Endothelial cell of umbilical vein (primary cell): ENCODE results near the gene SFMBT1. TPM values are rescaled to one million over a fixed set of nuclear protein-coding genes. Genes with fewer than 3 reads are reported as not detected.

Experiments used
- BruUV-seq: library from RNA; stranded (reverse); fragments of 400-500 nt; replicated peaks from 2 replicates; lab custom pipeline; 2021; lab: Mats Ljungman, UMichigan
- CTCF ChIA-PET: fragments of 300-600, 350-600 bp; sonication (Branson Sonifier 250); formaldehyde crosslinking; loops from one replicate; lab custom pipeline; 2021; ENCODE audit warnings: antibody characterized with exemption, inconsistent platforms; lab: Charles Lee
- POLR2A ChIA-PET: fragments of 300-600, 350-600 bp; sonication (Branson Sonifier 250); formaldehyde crosslinking; loops from one replicate; lab custom pipeline; 2021; ENCODE audit warnings: antibody characterized with exemption, inconsistent platforms; lab: Charles Lee
- DNase-seq: peaks from one replicate; pipeline ENCODE4 v3.0.0-alpha.2; 2011; ENCODE audit warnings: low read depth, low spot score
- FAIRE-seq: peaks from 2 replicates; lab custom pipeline; 2011; peaks lifted over from hg19 to GRCh38; lab: Jason Lieb, UNC
- H2AFZ ChIP-seq: 2 replicates; pipeline ENCODE4 v1.6.0; 2012; ENCODE audit warnings: low read depth, low read length, control low read depth, inconsistent platforms
- H3K27ac ChIP-seq: 2 replicates; pipeline ENCODE4 v1.5.1; 2011; ENCODE audit warnings: low read depth, mild to moderate bottlenecking, control low read depth, low read length, moderate library complexity; ENCODE audit not compliant: insufficient read depth
- H3K27me3 ChIP-seq, 2 experiments: 2 replicates each; pipeline versions ENCODE4 v1.6.0 to v1.6.1; 2011; ENCODE audit warnings: low read length in 2 of 2, mixed read lengths in 1 of 2; ENCODE audit not compliant: control insufficient read depth in 2 of 2, insufficient read depth in 2 of 2
- H3K36me3 ChIP-seq, 2 experiments: 2 replicates in 1 of 2; 3 replicates in 1 of 2; pipeline ENCODE4 v1.5.1; 2011; ENCODE audit warnings: low read length in 2 of 2, mild to moderate bottlenecking in 1 of 2, moderate library complexity in 1 of 2; ENCODE audit not compliant: control insufficient read depth in 2 of 2, insufficient read depth in 2 of 2; ENCODE audit errors: extremely low read depth in 1 of 2
- H3K4me1 ChIP-seq: 3 replicates; pipeline ENCODE4 v1.5.1; 2011; ENCODE audit warnings: mild to moderate bottlenecking, low read length; ENCODE audit not compliant: control insufficient read depth, insufficient read depth; ENCODE audit errors: extremely low read depth
- H3K4me2 ChIP-seq: 2 replicates; pipeline ENCODE4 v1.6.1; 2011; ENCODE audit warnings: low read length, control low read depth, mixed read lengths; ENCODE audit not compliant: insufficient read depth
- H3K4me3 ChIP-seq, 3 experiments: fragments of 200-600 bp in 1 of 3; sonication (generic), shearing (Covaris generic) in 1 of 3; replicated peaks in 1 of 3; 2 replicates each; pipeline ENCODE4 v1.5.1; 2011 to 2016; ENCODE audit warnings: control low read depth in 3 of 3, low read length in 3 of 3, mild to moderate bottlenecking in 2 of 3, inconsistent platforms in 1 of 3, low read depth in 1 of 3, moderate library complexity in 1 of 3; ENCODE audit not compliant: insufficient read depth in 1 of 3
- H3K79me2 ChIP-seq: 2 replicates; pipeline ENCODE4 v1.6.0; 2012; ENCODE audit warnings: low read length, inconsistent platforms; ENCODE audit not compliant: control insufficient read depth, insufficient read depth
- H3K9ac ChIP-seq: replicated peaks from 2 replicates; pipeline ENCODE3; 2011; ENCODE audit warnings: low read length, control low read depth; ENCODE audit not compliant: insufficient read depth; ENCODE audit errors: extremely low read depth
- H3K9me1 ChIP-seq: replicated peaks from 3 replicates; pipeline ENCODE4 v1.6.0; 2011; ENCODE audit warnings: mild to moderate bottlenecking, low read length; ENCODE audit not compliant: control insufficient read depth, insufficient read depth; ENCODE audit errors: extremely low read depth
- H3K9me3 ChIP-seq: replicated peaks from 2 replicates; pipeline ENCODE4 v1.5.1; 2012; ENCODE audit warnings: low read length, inconsistent platforms; ENCODE audit not compliant: control insufficient read depth, insufficient read depth
- H4K20me1 ChIP-seq: replicated peaks from 2 replicates; pipeline ENCODE3; 2011; ENCODE audit warnings: mild to moderate bottlenecking, low read length; ENCODE audit not compliant: control insufficient read depth, insufficient read depth; ENCODE audit errors: extremely low read depth
- EZH2 ChIP-seq: IDR thresholded peaks from 2 replicates; pipeline ENCODE4 v1.6.1; 2012; ENCODE audit warnings: borderline replicate concordance, low read depth, mild to moderate bottlenecking, moderate library complexity, low read length, inconsistent platforms; ENCODE audit not compliant: severe bottlenecking
- FOS ChIP-seq: IDR thresholded peaks from 2 replicates; pipeline ENCODE4 v1.6.1; 2011; ENCODE audit warnings: mild to moderate bottlenecking, low read length, moderate library complexity, borderline replicate concordance; ENCODE audit not compliant: insufficient read depth
- GATA2 ChIP-seq: IDR thresholded peaks from 2 replicates; pipeline ENCODE4 v1.7.0; 2011; ENCODE audit warnings: low read depth, mild to moderate bottlenecking, moderate library complexity, mixed read lengths, low read length; ENCODE audit not compliant: insufficient read length, insufficient read depth
- JUN ChIP-seq: IDR thresholded peaks from 2 replicates; pipeline ENCODE4 v1.6.1; 2011; ENCODE audit warnings: borderline replicate concordance, low read depth; ENCODE audit not compliant: insufficient read length, insufficient read depth
- MYC ChIP-seq: IDR thresholded peaks from one replicate; pipeline ENCODE4 v1.6.1; 2011; ENCODE audit warnings: mild to moderate bottlenecking, low read depth, low read length
- POLR2A ChIP-seq: IDR thresholded peaks from 2 replicates; pipeline ENCODE4 v1.6.1; 2012; ENCODE audit warnings: low read depth, mild to moderate bottlenecking, control low read depth, low read length
- POLR2AphosphoS5 ChIP-seq: IDR thresholded peaks from 2 replicates; pipeline ENCODE4 v1.6.1; 2012; ENCODE audit warnings: low read depth, mild to moderate bottlenecking, control low read depth, low read length, moderate library complexity; ENCODE audit not compliant: insufficient read depth
- dilution Hi-C: fragments of 300-500 bp; cut with MboI; formaldehyde crosslinking; loops from one replicate; pipeline ENCODE4 v1.15.0; 2019; ENCODE audit warnings: low sequenced_read_pairs; ENCODE audit not compliant: extremely low pct_ligation_motif_present
- intact Hi-C: fragments of 100-400 bp; cut with micrococcal nuclease; formaldehyde crosslinking; loops from one replicate; pipeline ENCODE4 v1.10.0; 2022
- polyA plus RNA-seq, 4 experiments: library from polyadenylated mRNA; depleted of rRNA in 3 of 4; stranded (reverse) in 3 of 4; unstranded in 1 of 4; fragments of >200 nt; gene quantifications; 2 replicates each; pipeline versions ENCODE4 v1.2.1 to v1.2.3, GENCODE V29; 2011 to 2012; ENCODE audit warnings: missing spikeins in 1 of 4
- total RNA-seq: library from RNA; stranded (reverse); gene quantifications from 2 replicates; pipeline ENCODE4 v1.2.3, GENCODE V29; 2021
- TF ChIP-seq, protein P1 (sequence below), 2 donors: IDR thresholded peaks; 1 replicate in 1 of 2; 2 replicates in 1 of 2; pipeline ENCODE4 v1.5.1; 2011; ENCODE audit warnings: low read length in 2 of 2, mild to moderate bottlenecking in 2 of 2, moderate library complexity in 2 of 2, control low read depth in 1 of 2, inconsistent platforms in 1 of 2, low read depth in 1 of 2; ENCODE audit not compliant: insufficient read depth in 1 of 2; ENCODE audit errors: extremely low read depth in 1 of 2
- TF ChIP-seq, protein P2 (sequence below): IDR thresholded peaks from 2 replicates; pipeline ENCODE4 v1.6.1; 2011; ENCODE audit not compliant: insufficient read depth, insufficient read length

Gene SFMBT1
- total and polyA plus RNA-seq, 2 donors (not counting 3 experiments of a cell fraction or from before 2014, with no cell fraction given): 1.8 to 6.0 TPM

DNA sequence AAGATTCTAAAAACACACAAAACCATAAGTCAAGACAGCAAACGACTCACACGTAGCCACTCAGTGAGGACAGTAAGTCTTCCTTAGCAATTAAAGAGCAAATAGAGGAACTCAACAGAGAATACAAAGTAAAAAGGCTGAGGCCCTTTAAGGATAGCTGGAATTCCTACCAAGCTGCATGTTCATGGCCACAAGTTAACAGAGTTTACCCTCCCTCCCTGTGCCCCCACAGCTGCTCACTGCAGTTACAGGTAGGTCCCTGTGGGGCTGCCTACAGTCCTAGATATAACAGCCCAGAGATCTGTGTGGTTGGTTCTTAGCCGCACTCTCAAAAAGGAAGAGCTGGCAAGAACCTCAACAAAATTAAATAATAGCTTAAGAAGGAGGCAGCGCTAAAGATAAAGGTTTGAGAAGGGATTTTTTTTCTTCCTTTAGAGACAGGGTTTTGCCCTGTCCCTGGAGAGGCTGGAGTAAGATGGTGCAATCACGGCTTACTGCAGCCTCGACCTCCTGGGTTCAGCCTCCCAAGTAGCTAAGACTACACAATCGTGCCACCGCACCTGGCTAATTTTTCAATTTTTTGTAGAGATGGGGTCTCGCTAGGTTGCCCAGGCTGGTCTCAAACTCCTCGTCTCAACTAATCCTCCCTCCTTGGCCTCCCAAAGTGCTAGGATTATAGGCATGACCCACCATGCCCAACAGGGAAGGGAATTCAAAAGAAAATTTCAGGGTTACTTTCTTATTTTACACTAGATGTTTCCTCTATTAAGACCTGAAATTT is 19.3 kb downstream of the SFMBT1 start:
- Histone ChIP-seq H4K20me1 (no peaks in the 10 kb centered on the region), H3K4me3 (no peak overlapping the region), H3K36me3 (no peaks in the 10 kb centered on the region), H3K4me2 (no peak overlapping the region), H2AFZ (no peak overlapping the region), H3K27ac (no peak overlapping the region), H3K9ac (no peak overlapping the region), H3K9me3 (no peaks in the 10 kb centered on the region), H3K79me2 (no peaks in the 10 kb centered on the region), H3K9me1 (no peaks in the 10 kb centered on the region), H3K4me1 (peaks cover 16% of the 10 kb centered on the region), H3K27me3 (no peaks in the 10 kb centered on the region)
- DNase-seq (no peak), FAIRE-seq (no peak)
- CTCF ChIA-PET: interaction anchor here (1.1 to 2.0 kb wide), 5 partner anchors 9 to 174 kb away, joined by 3 to 8 read pairs (median 4); no protein-coding TSS in a partner anchor
- intact Hi-C loops (no loop called here), dilution Hi-C loops (no loop called here)
- POLR2A ChIA-PET: interaction anchor here (0.6 kb wide), 1 partner anchor 20 kb away, joined by 3 read pairs; the partner anchor contains the start of gene SFMBT1
- BruUV-seq: no TSS peak
- no peak for TF ChIP-seq POLR2AphosphoS5
- TF ChIP-seq FOS: no peak
- TF ChIP-seq POLR2A: no peak

DNA sequence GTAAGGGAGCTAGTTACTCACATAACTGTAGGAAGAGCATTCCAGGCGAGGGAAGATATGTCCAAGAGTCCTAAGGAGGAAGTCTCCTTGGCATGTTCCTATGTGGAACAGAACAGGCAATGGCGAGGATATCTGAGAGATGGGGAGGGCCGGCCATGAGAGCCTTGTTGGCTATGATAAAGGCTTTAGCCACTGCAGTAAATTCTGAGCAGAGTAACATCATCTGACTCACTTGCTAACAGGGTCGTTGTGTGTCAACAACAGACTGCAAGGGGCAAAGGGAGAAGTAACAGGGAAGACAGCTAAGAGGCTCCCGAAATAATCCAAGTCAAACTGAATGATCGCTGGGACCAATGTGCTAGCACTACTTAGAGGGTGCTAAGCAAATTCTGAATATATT is 21.6 kb downstream of the SFMBT1 start:
- H4K20me1 ChIP-seq: no peaks in the 10 kb centered on the region
- BruUV-seq: no TSS peak
- ChIA-PET POLR2A (no interaction called here), CTCF (interaction anchor here (0.6 to 0.7 kb wide), 2 partner anchors 8 to 50 kb away, joined by 3 read pairs; no protein-coding TSS in a partner anchor)
- no peak overlapping the region for H3K27ac ChIP-seq
- H3K36me3 ChIP-seq: no peaks in the 10 kb centered on the region
- no peaks in the 10 kb centered on the region for H3K27me3 ChIP-seq
- H3K9me3 ChIP-seq: no peaks in the 10 kb centered on the region
- H3K79me2 ChIP-seq: no peaks in the 10 kb centered on the region
- TF ChIP-seq, protein P1, sequence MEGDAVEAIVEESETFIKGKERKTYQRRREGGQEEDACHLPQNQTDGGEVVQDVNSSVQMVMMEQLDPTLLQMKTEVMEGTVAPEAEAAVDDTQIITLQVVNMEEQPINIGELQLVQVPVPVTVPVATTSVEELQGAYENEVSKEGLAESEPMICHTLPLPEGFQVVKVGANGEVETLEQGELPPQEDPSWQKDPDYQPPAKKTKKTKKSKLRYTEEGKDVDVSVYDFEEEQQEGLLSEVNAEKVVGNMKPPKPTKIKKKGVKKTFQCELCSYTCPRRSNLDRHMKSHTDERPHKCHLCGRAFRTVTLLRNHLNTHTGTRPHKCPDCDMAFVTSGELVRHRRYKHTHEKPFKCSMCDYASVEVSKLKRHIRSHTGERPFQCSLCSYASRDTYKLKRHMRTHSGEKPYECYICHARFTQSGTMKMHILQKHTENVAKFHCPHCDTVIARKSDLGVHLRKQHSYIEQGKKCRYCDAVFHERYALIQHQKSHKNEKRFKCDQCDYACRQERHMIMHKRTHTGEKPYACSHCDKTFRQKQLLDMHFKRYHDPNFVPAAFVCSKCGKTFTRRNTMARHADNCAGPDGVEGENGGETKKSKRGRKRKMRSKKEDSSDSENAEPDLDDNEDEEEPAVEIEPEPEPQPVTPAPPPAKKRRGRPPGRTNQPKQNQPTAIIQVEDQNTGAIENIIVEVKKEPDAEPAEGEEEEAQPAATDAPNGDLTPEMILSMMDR (IDR thresholded peaks at IDR 0.05; ENCODE audit: extremely low read depth in 1 of 2, insufficient read depth in 1 of 2, low read depth in 1 of 2, low read length in 2 of 2): no peak
- TF ChIP-seq FOS (no peak), MYC (no peak), POLR2AphosphoS5 (no peak), POLR2A (no peak), GATA2 (no peak), JUN (no peak), EZH2 (no peak)
- TF ChIP-seq, protein P2, sequence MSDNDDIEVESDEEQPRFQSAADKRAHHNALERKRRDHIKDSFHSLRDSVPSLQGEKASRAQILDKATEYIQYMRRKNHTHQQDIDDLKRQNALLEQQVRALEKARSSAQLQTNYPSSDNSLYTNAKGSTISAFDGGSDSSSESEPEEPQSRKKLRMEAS: no peak
- H3K4me3 ChIP-seq: no peak overlapping the region
- dilution Hi-C loops: no loop called here
- no peak overlapping the region for H2AFZ ChIP-seq
- DNase-seq (no peak), FAIRE-seq (no peak)
- H3K9me1 ChIP-seq: no peaks in the 10 kb centered on the region
- H3K4me2 ChIP-seq: no peak overlapping the region
- intact Hi-C loops: no loop called here
- H3K4me1 ChIP-seq: peaks cover 16% of the 10 kb centered on the region
- H3K9ac ChIP-seq: no peak overlapping the region
